ENCODE results near the gene RPRML.

DNA sequence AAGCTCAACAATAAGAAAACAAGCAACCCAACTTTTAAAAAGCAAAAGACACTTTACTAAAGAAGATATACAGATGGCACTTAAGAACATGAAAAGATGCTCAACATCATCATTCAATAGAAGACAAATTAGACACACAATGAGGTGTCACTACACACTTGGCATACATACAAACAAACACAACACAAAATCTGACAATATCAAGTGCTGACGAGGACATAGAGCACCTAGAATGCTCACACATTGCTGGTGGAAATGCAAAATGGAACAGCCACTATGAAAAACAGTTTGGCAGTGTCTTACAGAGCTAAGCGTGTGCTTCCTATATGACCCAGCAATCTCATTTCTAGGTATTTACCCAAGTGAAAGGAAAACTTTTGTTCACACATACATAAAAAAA is 18.9 kb downstream of the RPRML start:
- TF ChIP-seq, protein P1, sequence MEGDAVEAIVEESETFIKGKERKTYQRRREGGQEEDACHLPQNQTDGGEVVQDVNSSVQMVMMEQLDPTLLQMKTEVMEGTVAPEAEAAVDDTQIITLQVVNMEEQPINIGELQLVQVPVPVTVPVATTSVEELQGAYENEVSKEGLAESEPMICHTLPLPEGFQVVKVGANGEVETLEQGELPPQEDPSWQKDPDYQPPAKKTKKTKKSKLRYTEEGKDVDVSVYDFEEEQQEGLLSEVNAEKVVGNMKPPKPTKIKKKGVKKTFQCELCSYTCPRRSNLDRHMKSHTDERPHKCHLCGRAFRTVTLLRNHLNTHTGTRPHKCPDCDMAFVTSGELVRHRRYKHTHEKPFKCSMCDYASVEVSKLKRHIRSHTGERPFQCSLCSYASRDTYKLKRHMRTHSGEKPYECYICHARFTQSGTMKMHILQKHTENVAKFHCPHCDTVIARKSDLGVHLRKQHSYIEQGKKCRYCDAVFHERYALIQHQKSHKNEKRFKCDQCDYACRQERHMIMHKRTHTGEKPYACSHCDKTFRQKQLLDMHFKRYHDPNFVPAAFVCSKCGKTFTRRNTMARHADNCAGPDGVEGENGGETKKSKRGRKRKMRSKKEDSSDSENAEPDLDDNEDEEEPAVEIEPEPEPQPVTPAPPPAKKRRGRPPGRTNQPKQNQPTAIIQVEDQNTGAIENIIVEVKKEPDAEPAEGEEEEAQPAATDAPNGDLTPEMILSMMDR (IDR thresholded peaks at IDR 0.05) = no peak
- no peak for TF ChIP-seq POLR2A (IDR thresholded peaks at IDR 0.05)
